ENCODE data around the gene ZNF227. TPM values are rescaled to one million over a fixed set of nuclear protein-coding genes. Genes with fewer than 3 reads are reported as not detected.
"Not testable (repeated sequence)": the region's sequence is repeated elsewhere in the genome, so short reads cannot be mapped to it uniquely, and the experiment has no call there.

Gene ZNF227
- polyA plus RNA-seq, 1 donor, result 30.6 TPM

GRCh38 chr19:44232867-44233266 lies 20.5 kb downstream of the ZNF227 start:
- no peak for DNase-seq

GRCh38 chr19:44236384-44236783 lies 24.1 kb downstream of the ZNF227 start:
- no peak for DNase-seq

DNA sequence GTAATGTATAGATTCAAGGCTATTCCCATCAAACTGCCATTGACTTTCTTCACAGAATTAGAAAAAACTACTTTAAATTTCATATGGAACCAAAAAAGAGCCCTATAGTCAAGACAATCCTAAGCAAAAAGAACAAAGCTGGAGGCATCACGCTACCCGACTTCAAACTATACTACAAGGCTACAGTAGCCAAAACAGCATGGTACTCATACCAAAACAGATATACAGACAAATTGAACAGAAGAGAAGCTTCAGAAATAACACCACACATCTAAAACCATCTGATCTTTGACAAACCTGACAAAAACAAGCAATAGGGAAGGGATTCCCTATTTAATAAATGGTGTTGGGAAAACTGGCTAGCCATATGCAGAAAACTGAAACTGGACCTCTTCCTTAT lies 40.0 kb downstream of the ZNF227 start:
- DNase-seq, result not testable (repeated sequence)

DNA sequence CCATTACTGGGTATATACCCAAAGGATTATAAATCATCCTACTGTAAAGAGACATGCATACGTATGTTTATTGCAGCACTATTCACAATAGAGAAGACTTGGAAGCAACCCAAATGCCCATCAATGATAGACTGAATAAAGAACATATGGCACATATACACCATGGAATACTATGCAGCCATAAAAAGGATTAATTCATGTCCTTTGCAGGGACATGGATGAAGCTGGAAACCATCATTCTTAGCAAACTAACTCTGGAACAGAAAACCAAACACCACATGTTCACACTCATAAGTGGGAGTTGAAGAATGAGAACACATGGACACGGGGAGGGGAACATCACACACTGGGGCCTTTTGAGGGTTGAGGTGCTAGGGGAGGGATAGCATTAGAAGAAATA lies 41.1 kb downstream of the ZNF227 start:
- not testable (repeated sequence) for DNase-seq

GRCh38 chr19:44254496-44254895 lies 42.2 kb downstream of the ZNF227 start:
- DNase-seq, result no peak

- no peak for DNase-seq
Observed at GRCh38 chr19:44255705-44256411, 43.5 kb downstream of the ZNF227 start.

GRCh38 chr19:44258136-44258535 lies 45.8 kb downstream of the ZNF227 start:
- no peak for DNase-seq

DNA sequence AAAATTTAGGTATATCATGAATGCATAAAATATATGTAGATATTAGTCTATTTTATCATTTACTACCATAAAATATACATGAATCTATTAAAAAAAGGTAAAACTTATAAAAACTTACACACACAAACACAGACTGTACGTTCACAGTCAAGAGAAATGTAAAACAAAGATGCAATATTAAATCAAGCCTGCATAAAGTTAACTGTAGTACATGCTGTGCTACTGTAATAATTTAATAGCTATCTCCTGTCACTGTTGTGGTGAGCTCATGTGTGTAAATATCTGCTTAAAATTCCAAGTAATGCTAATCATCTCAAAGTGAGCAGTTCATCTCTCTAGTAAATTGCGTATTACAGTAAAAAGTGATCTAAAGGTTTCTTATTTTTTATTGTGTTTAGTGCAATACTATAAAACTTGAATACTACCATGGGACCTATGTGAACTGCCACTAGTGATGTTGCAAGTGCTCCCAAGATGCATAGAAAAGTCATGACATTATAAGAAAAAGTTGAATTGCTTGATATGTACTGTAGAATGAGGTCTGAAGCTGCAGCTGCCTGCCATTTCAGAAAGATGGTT lies 46.6 kb downstream of the ZNF227 start:
- no peak for DNase-seq

DNA sequence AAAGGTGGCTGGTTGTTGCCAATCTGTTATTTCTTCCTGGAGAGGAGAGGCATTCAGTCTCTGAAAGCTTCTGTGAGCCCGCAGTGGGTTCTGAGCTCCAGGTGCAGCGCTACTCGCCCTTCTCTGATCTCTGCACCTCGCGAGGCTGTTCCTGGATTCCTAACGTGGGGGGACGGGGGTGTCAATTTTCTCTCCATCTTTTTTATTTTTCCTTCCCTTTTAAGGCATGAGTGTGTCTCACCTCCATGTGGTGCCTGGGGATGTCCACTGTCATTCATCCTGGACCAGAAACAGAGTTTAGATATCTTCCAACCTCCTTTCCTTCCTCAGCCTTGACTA lies 48.0 kb downstream of the ZNF227 start:
- no peak for DNase-seq

- DNase-seq, result no peak
Observed at GRCh38 chr19:44260695-44261446, 48.5 kb downstream of the ZNF227 start.

GRCh38 chr19:44277331-44277730 lies 65.0 kb downstream of the ZNF227 start:
- no peak for DNase-seq

GRCh38 chr19:44278181-44278690 lies 65.9 kb downstream of the ZNF227 start:
- no peak for DNase-seq

GRCh38 chr19:44280916-44281315 lies 68.6 kb downstream of the ZNF227 start:
- no peak for DNase-seq

DNA sequence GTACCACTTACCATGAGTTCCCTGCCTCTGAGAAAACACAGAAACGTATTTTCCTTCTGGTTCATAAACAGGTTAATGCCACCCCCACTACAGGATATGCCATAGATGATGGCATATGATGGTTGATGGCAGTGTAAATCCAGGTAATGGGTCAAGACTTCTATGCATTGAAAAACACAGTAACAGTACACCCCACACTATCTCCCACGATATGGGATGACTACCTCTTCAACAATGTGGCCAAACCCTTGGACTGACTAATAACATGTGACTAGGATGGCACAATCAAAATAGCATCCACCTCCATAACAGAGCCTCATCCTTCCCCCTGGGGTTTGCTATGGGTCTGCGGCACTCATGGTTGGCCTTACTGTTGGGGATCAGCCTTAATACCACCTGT lies 70.5 kb downstream of the ZNF227 start:
- no peak for DNase-seq

DNA sequence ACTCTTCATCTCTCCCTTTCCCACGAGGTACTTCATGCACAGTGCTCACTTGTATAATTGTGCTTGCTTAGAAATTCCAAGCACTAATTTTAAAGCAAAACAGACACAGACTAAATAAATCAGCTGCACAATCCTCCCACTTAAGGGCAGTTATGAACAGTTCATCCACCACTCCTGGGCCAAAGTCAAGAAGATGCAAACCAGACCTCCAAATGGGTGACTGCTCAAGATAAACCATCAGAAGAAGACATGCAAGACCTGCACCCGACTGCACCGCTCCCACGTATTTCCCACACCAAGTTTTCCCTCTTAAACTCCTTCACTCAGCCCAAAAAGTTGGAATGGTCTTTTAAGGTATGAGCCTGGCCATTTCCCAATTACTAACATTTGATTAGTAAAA lies 72.6 kb downstream of the ZNF227 start:
- DNase-seq, result no peak

Other genes starting within 250 kb of the ZNF227 start
- 18.8 TPM for gene ZNF155, start 228.3 kb upstream of the ZNF227 start, polyA plus RNA-seq (ENCODE audit: insufficient read length)
- gene ZNF230, start 209.6 kb upstream of the ZNF227 start, polyA plus RNA-seq (ENCODE audit: insufficient read length), result 9.8 TPM
- gene ZNF222, start 187.2 kb upstream of the ZNF227 start, polyA plus RNA-seq (ENCODE audit: insufficient read length), result 11.8 TPM
- 18.3 TPM for gene ZNF223, start 160.5 kb upstream of the ZNF227 start, polyA plus RNA-seq (ENCODE audit: insufficient read length)
- gene ZNF284, start 140.4 kb upstream of the ZNF227 start, polyA plus RNA-seq (ENCODE audit: insufficient read length), result 6.2 TPM
- 50.2 TPM for gene ZNF224, start 118.2 kb upstream of the ZNF227 start, polyA plus RNA-seq (ENCODE audit: insufficient read length)
- gene ZNF225, start 99.1 kb upstream of the ZNF227 start, polyA plus RNA-seq (ENCODE audit: insufficient read length), result 12.8 TPM
- 20.5 TPM for gene ZNF234, start 71.0 kb upstream of the ZNF227 start, polyA plus RNA-seq (ENCODE audit: insufficient read length)
- gene ZNF226, start 47.4 kb upstream of the ZNF227 start, polyA plus RNA-seq (ENCODE audit: insufficient read length), result 31.8 TPM
- gene ZNF233, start 47.4 kb downstream of the ZNF227 start, polyA plus RNA-seq (ENCODE audit: insufficient read length), result 7.5 TPM
- 13.5 TPM for gene ZNF235, start 92.5 kb downstream of the ZNF227 start, polyA plus RNA-seq (ENCODE audit: insufficient read length)
- 14.0 TPM for gene ZNF112, start 144.1 kb downstream of the ZNF227 start, polyA plus RNA-seq (ENCODE audit: insufficient read length)
- gene ZNF285, start 189.1 kb downstream of the ZNF227 start, polyA plus RNA-seq (ENCODE audit: insufficient read length), result 12.7 TPM
- 18.4 TPM for gene ZNF229, start 235.9 kb downstream of the ZNF227 start, polyA plus RNA-seq (ENCODE audit: insufficient read length)